GM12874 (cell line): Measurements from ENCODE around the gene OR52I2.

ENCODE experiments used
- TF ChIP-seq, protein P1 (sequence below): IDR thresholded peaks from 2 replicates; pipeline ENCODE4 v1.5.1; 2011; ENCODE audit warnings: low read depth, mild to moderate bottlenecking, control low read depth, low read length, moderate library complexity; ENCODE audit not compliant: insufficient read depth

OR52I2 gene

DNA sequence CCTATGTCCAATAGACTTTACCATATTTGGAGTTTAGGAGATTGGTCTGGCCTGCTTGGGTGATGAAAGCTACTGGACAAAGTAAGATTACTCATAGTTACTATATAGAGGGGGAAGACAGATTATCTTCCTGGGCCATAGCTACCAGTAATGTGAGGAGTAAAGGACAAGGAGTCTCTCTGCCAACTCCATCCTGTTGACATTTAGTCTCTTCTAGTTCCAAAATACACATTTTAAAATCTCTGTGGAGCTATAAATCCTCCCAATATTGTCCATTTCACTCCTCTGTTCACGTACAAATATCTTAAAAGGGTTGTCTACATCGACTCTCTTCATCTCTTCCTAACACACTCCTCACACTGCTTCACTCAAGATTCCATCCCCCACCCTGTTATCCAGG lies 54.6 kb downstream of the OR52I2 start:
- TF ChIP-seq, protein P1, sequence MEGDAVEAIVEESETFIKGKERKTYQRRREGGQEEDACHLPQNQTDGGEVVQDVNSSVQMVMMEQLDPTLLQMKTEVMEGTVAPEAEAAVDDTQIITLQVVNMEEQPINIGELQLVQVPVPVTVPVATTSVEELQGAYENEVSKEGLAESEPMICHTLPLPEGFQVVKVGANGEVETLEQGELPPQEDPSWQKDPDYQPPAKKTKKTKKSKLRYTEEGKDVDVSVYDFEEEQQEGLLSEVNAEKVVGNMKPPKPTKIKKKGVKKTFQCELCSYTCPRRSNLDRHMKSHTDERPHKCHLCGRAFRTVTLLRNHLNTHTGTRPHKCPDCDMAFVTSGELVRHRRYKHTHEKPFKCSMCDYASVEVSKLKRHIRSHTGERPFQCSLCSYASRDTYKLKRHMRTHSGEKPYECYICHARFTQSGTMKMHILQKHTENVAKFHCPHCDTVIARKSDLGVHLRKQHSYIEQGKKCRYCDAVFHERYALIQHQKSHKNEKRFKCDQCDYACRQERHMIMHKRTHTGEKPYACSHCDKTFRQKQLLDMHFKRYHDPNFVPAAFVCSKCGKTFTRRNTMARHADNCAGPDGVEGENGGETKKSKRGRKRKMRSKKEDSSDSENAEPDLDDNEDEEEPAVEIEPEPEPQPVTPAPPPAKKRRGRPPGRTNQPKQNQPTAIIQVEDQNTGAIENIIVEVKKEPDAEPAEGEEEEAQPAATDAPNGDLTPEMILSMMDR: no peak

DNA sequence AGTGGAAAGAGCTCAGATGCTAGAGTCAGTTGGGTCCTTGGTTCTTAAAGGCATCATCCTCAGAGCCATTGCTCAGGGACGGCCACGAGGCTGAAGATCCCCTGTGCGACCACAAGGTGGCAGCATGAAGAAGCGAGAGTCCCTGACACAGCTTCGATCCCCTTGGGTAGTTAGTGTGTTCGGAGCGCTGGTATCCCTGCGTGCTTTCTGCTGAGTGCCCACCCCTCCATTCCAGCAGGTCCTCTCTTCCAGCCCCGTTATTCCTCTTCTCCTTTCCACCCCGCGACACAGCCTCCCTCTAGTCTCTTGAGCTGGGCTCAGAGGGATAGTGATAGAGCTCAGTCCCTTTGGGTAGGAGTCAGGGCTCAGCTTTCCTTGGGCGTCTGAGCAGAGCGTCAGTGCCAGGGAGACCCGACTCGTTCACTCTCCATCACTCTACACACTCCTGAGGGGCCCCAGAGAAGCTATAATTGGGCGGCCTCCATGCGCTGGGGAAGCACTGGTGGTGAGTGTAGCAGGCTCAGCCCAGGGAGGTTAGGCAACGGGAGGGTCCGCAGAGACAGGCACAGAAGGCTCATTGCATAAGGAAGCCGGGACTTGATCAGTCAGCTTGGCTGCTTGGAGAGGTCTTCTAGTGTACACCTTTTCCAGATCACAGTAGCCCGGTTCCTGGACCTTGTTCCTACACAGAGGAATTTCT lies 55.6 kb downstream of the OR52I2 start, which contains the start of gene OR51D1:
TSS of gene OR51D1 (plus strand) at position 516 of the 700 bp plus-strand sequence. CDS start 2,314 bp downstream, outside the sequence.
- TF ChIP-seq, protein P1: peak; percentile 90

DNA sequence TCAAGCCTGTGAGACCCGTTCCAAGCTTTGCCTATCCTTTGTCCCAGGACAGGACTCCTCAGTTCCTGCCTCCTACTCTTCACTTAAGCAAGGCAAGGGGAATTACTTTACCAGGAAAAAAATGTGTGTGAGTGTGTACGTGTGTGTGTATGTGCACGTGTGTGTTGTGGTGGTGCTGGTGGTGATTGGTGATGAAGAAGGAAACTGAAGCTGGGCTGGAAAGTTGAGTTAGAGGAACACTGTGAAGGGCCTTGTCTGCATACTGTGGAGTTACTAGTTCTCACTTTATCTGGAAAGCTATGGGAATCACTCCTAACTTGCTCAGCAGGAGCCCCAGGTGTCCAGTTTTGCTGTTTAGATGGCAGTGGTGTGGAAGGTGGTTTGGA lies 56.1 kb downstream of the OR52I2 start:
- TF ChIP-seq, protein P1: no peak

DNA sequence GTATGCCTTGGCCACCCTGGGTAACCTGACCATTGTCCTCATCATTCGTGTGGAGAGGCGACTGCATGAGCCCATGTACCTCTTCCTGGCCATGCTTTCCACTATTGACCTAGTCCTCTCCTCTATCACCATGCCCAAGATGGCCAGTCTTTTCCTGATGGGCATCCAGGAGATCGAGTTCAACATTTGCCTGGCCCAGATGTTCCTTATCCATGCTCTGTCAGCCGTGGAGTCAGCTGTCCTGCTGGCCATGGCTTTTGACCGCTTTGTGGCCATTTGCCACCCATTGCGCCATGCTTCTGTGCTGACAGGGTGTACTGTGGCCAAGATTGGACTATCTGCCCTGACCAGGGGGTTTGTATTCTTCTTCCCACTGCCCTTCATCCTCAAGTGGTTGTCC lies 58.4 kb downstream of the OR52I2 start:
- TF ChIP-seq, protein P1: no peak

DNA sequence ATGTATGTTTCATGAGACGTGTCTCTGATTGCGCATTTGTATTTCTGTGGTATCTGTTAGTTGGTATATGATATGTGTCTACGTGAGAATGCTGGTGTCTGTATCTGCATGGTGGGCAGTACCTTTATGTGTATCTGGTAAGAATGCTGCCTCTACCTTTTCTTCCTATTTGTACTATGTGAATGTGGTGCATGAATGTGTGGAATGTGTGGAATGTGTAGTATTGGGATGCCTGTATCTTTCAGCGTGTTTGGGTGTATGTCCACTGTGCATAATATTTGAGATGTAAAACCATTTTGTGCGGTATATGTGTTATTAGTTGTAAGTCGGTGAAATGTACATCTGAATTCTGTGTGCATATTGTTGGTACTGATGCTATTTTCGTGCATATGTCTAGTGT lies 60.0 kb downstream of the OR52I2 start:
- TF ChIP-seq, protein P1: no peak

DNA sequence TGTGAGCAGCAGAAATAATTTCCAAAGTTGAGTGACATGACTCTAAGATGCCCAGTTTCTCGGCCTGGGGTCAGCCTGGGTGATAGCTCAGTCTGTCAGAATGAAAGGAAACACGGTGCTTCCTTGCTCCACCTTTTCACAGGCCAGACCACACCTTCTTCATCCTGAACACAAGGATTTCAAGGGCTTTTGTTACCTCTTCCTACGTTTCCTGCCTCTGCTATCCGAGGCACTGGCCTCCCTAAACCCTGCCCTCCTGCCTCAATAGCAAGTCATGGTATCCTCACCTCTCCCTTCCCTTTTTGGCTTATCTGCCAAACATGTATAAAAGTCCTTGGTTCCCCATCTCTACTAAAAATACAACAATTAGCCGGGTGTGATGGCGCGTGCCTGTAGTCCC lies 60.5 kb downstream of the OR52I2 start:
- TF ChIP-seq, protein P1: no peak
